NCI-H2029 treated with DMSO at 0.1 percent for 48 hours (cell line): Measurements from ENCODE around the gene DIDO1.
A peak's percentile ranks its signal among the peaks of the same experiment; 100 is the strongest.
"Not testable (repeated sequence)": the region's sequence is repeated elsewhere in the genome, so short reads cannot be mapped to it uniquely, and the experiment has no call there.

Experiments used
- DNase-seq: peaks from one replicate; lab custom pipeline; 2025; lab: John Stamatoyannopoulos, UW

DIDO1 gene

GRCh38 chr20:62879275-62880146 is 46.8 kb downstream of the DIDO1 start:
- no peak for DNase-seq

- no peak for DNase-seq
Measured at GRCh38 chr20:62878244-62879038, 47.9 kb downstream of the DIDO1 start.

GRCh38 chr20:62876902-62877816 is 49.1 kb downstream of the DIDO1 start:
- DNase-seq, result no peak

- DNase-seq, result no peak
Measured at GRCh38 chr20:62876501-62876901, 49.8 kb downstream of the DIDO1 start.

- DNase-seq, result peak; percentile 37
Measured at GRCh38 chr20:62875419-62876361, 50.6 kb downstream of the DIDO1 start.

GRCh38 chr20:62874964-62875344 is 51.4 kb downstream of the DIDO1 start:
- DNase-seq, result no peak

- DNase-seq, result not testable (repeated sequence)
Measured at GRCh38 chr20:62873681-62874031, 52.6 kb downstream of the DIDO1 start.

GRCh38 chr20:62873280-62873679 is 53.0 kb downstream of the DIDO1 start:
- no peak for DNase-seq

- no peak for DNase-seq
Measured at GRCh38 chr20:62872862-62873261, 53.4 kb downstream of the DIDO1 start.

GRCh38 chr20:62872184-62872847 is 54.0 kb downstream of the DIDO1 start:
- no peak for DNase-seq

- DNase-seq, result no peak
Measured at GRCh38 chr20:62864207-62864606, 62.1 kb downstream of the DIDO1 start.

- DNase-seq, result peak; percentile 36
Measured at GRCh38 chr20:62861726-62862336, 64.5 kb downstream of the DIDO1 start, which contains the start of gene TCFL5. TSS of gene TCFL5 (minus strand) at chr20:62861822. CDS start at chr20:62861670, 152 bp downstream.

GRCh38 chr20:62860924-62861691 is 65.2 kb downstream of the DIDO1 start:
- DNase-seq, result no peak

- no peak for DNase-seq
Measured at GRCh38 chr20:62860391-62860923, 65.8 kb downstream of the DIDO1 start.

GRCh38 chr20:62859721-62860120 is 66.6 kb downstream of the DIDO1 start:
- DNase-seq, result no peak

GRCh38 chr20:62858058-62858830 is 68.1 kb downstream of the DIDO1 start:
- DNase-seq, result no peak

- DNase-seq, result no peak
Measured at GRCh38 chr20:62856931-62857619, 69.2 kb downstream of the DIDO1 start.
